HL-60 (cell line): Measurements from ENCODE around the gene MYO1E.

Experiments
- POLR2AphosphoS5 ChIP-seq: IDR thresholded peaks from 2 replicates; pipeline ENCODE4 v1.6.1; 2012; ENCODE audit warnings: low read depth
- TF ChIP-seq, protein P1 (sequence below): IDR thresholded peaks from one replicate; pipeline ENCODE4 v1.5.1; 2011; ENCODE audit warnings: low read length, control low read depth, inconsistent platforms; ENCODE audit not compliant: insufficient read depth

GRCh38 chr15:59131969-59132562 lies 240.6 kb downstream of the MYO1E start:
- no peak for TF ChIP-seq POLR2AphosphoS5
- TF ChIP-seq, protein P1, sequence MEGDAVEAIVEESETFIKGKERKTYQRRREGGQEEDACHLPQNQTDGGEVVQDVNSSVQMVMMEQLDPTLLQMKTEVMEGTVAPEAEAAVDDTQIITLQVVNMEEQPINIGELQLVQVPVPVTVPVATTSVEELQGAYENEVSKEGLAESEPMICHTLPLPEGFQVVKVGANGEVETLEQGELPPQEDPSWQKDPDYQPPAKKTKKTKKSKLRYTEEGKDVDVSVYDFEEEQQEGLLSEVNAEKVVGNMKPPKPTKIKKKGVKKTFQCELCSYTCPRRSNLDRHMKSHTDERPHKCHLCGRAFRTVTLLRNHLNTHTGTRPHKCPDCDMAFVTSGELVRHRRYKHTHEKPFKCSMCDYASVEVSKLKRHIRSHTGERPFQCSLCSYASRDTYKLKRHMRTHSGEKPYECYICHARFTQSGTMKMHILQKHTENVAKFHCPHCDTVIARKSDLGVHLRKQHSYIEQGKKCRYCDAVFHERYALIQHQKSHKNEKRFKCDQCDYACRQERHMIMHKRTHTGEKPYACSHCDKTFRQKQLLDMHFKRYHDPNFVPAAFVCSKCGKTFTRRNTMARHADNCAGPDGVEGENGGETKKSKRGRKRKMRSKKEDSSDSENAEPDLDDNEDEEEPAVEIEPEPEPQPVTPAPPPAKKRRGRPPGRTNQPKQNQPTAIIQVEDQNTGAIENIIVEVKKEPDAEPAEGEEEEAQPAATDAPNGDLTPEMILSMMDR, result no peak
